Spleen (tissue), 7 donors: Measurements from ENCODE around the gene KDR.

Experiments used
- POLR2A ChIP-seq, 3 donors: fragments of 450-650 bp; IDR thresholded peaks; one replicate each; pipeline ENCODE4 v1.5.1; 2017; ENCODE audit warnings: antibody characterized with exemption in 3 of 3, mild to moderate bottlenecking in 1 of 3
- POLR2AphosphoS5 ChIP-seq, 3 donors: sonication (generic); formaldehyde crosslinking; IDR thresholded peaks; one replicate each; pipeline ENCODE4 v1.5.1; 2017; ENCODE audit warnings: antibody characterized with exemption in 3 of 3
- TF ChIP-seq, protein P1 (sequence below), 11 experiments: fragments of 200-600 bp in 7 of 11; fragments of 450-650 bp in 4 of 11; sonication (generic) in 4 of 11; IDR thresholded peaks in 8 of 11; conservative IDR thresholded peaks in 3 of 11; 1 replicate in 7 of 11; 2 replicates in 4 of 11; pipeline versions ENCODE4 v1.4.0 to v1.8.0; 2016 to 2021; ENCODE audit warnings: antibody characterized with exemption in 11 of 11, inconsistent platforms in 4 of 11, mild to moderate bottlenecking in 1 of 11
- donor health status: DM: no; HTN: no; CAD: no; lungs with moderate emphysema.
- donor health status: DM: no; HTN: no; CAD: no.
- donor health status: DM: no; HTN: no; CAD: no.

DNA sequence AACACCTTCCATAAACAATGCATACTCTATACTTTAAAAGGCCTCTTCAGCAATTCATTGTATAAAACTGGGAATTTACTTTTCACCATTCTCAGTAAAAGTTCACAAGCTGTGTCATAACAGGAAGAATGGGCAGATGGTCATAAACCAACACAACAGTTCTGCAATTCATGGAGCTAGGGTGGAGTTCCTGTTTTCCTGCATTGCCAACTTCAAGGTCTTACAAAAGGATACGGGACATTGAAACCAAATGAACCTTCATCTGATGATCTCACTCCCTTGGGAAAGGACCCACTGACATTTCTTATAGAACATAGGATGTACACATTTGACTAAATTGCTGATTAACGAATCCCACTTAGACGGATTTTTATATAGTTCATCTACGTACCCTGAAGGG is 4.1 kb downstream of the KDR start:
- TF ChIP-seq, protein P1, sequence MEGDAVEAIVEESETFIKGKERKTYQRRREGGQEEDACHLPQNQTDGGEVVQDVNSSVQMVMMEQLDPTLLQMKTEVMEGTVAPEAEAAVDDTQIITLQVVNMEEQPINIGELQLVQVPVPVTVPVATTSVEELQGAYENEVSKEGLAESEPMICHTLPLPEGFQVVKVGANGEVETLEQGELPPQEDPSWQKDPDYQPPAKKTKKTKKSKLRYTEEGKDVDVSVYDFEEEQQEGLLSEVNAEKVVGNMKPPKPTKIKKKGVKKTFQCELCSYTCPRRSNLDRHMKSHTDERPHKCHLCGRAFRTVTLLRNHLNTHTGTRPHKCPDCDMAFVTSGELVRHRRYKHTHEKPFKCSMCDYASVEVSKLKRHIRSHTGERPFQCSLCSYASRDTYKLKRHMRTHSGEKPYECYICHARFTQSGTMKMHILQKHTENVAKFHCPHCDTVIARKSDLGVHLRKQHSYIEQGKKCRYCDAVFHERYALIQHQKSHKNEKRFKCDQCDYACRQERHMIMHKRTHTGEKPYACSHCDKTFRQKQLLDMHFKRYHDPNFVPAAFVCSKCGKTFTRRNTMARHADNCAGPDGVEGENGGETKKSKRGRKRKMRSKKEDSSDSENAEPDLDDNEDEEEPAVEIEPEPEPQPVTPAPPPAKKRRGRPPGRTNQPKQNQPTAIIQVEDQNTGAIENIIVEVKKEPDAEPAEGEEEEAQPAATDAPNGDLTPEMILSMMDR (IDR thresholded peaks at IDR 0.05 in 8 of 11, conservative IDR thresholded peaks at IDR 0.05 in 3 of 11) = no peak
- TF ChIP-seq POLR2AphosphoS5 (IDR thresholded peaks at IDR 0.05) (peak in 1 of 3 donors; percentile 43), POLR2A (IDR thresholded peaks at IDR 0.05) (no peak)
